ENCODE results near the gene ITCH.
"Not testable (repeated sequence)": the region's sequence is repeated elsewhere in the genome, so short reads cannot be mapped to it uniquely, and the experiment has no call there.

The ITCH gene

DNA sequence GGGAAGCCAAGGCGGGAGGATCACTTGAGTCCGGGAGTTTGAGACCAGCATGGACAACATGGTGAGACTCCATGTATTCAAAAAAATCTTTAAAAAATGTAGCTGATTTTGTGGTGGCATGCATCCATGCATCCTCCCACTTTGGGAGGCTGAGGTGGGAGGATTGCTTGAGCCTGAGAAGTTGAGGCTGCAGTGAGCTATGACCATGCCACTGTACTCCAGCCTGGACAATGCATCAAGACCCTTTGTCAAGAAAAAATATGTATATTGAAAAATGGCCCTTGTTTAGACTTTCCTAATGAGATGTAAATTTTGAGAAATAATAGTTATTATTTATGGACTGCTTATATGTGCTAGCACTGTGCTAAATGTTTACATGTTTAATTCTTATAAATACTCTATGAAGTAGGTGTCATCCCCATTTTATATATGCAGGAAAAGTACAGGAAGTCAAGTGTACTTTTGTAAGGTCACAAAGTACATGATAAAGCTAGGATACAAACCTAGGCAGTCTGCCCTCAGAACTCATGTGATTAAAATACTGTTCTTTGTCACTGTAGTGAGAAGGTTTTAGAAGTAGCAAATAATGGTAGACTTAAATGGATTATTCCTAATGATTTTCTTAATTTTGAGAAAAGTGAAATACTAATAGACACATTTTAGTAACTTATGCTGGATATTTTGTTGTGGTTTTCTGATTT lies 58.8 kb downstream of the ITCH start:
- no peak for DNase-seq

DNA sequence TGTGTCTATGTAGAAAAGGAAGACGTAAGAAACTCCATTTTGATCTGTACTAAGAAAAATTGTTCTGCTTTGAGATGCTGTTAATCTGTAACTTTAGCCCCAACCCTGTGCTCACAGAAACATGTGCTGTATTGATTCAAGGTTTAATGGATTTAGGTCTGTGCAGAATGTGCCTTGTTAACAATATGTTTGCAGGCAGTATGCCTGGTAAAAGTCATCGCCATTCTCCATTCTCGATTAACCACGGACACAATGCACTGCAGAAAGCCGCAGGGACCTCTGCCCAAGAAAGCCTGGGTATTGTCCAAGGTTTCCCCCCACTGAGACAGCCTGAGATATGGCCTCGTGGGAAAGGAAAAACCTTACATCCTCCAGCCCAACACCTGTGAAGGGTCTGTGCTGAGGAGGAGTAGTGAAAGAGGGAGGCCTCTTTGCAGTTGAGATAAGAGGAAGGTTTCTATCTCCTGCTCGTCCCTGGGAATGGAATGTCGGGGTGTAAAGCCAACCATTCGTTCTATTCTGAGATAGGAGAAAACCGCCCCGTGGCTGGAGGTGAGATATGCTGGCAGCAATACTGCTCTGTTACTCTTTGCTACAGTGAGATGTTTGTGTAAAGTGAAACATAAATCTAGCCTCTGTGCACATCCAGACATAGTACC lies 62.1 kb downstream of the ITCH start:
- DNase-seq: not testable (repeated sequence)

- DNase-seq: no peak
Observed at GRCh38 chr20:34426026-34426425, 63.0 kb downstream of the ITCH start.

GRCh38 chr20:34427331-34427730 lies 64.3 kb downstream of the ITCH start:
- no peak for DNase-seq

- no peak for DNase-seq
Observed at GRCh38 chr20:34427784-34428183, 64.7 kb downstream of the ITCH start.

DNA sequence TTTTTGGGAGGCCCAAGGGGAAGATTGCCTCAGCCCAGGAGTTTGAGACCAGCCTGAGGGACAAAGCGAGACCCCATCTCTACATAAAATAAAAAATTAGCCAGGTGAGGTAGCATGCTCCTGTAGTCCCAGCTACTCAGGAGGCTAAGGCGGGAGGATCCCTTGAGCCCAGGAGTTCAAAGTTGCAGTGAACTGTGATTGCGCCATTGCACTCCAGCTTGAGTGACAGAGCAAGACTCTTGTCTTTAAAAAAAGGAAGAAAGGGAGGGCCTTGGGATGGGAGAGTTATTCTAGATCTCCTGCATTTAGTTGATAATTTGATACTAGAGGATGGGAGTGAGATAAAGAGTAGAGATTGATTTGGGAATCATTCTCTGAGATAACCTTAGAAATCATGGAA lies 68.1 kb downstream of the ITCH start:
- DNase-seq: no peak

- not testable (repeated sequence) for DNase-seq
Observed at GRCh38 chr20:34432663-34433062, 69.6 kb downstream of the ITCH start.

DNA sequence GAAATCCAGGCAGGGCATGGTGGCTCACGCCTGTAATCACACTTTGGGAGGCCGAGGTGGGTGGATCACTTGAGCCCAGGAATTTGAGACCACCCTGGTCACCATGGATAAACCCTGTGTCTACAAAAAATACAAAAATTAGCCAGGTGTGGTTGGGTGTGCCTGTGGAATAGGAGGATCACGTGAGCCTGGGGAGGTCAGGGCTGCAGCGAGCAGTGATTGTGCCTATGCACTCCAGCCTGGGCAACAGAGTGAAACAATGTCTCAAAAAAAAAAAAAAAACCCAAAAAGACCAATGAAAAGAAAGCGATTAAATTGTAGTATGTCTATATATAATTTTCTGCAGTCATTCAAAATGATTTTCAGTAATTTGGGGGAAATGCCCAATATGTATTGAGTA lies 70.3 kb downstream of the ITCH start:
- DNase-seq: no peak

DNA sequence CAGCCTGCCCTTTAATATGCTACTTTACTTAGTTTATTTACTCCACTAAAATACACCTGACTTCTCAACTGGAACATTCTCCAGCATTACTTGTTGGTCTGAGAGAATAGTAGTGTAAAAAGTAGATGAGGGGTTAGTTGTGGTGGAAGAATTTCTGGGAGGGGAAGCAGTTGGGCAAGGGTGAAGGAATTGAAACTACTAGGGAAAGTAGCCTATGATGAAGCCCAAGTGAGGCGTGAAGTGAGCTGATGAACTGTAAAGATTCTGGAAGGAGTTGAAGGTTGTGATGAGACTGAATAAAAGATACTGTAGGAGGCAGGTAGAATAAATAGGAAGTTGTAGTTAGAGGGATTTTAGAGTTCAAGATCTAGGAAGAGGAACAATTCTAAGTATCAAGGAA lies 72.5 kb downstream of the ITCH start:
- DNase-seq: no peak

DNA sequence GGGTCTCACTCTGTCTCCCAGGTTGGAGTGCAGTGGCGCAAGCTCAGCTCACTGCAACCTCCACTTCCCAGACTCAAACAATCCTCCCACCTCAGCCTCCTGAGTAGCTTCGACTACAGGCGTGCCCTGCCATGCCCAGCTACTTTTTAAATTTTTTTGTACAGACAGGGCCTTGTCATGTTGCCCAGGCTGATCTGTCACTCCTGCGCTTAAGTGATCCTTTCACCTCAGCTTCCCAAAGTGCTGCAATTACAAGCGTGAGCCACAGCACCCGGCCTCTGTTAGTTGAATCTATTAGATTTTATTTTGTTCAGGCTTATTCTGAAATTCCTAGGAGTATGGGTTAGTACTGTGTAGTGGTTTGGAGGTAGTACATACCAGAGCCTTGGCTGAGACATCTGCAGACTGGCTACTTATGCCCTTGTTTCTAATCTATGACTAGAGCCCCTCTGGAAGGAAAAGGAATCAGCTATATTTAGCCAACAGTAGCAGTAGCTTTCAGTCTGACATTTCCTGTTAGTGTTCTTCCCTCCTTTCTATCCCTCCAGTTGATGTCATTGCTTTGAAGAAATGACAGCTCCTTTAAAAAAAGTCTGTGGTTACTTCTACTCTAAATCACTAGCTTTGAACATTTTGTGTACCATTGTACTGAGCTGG lies 74.4 kb downstream of the ITCH start:
- DNase-seq: no peak

DNA sequence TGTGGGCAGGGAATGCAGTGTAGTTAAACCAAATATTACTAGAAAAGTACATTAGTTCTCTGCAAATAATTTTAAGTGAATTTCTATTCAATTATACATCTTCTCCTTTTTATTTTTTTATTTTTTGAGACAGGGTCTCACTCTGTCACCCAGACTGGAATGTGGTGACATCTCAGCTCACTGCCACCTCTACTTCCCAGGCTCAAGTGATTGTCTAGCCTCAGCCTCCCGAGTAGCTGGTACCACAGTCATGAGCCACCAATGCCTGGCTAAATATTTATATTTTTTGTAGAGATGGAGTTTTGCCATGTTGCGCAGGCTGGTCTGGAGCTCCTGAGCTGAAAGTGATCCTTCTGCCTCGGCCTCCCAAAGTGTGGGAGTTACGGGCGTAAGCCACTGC lies 76.1 kb downstream of the ITCH start:
- DNase-seq: no peak

GRCh38 chr20:34441423-34441822 lies 78.3 kb downstream of the ITCH start:
- not testable (repeated sequence) for DNase-seq

- no peak for DNase-seq
Observed at GRCh38 chr20:34443546-34443945, 80.5 kb downstream of the ITCH start.

GRCh38 chr20:34445177-34446065 lies 82.3 kb downstream of the ITCH start:
- DNase-seq: no peak

DNA sequence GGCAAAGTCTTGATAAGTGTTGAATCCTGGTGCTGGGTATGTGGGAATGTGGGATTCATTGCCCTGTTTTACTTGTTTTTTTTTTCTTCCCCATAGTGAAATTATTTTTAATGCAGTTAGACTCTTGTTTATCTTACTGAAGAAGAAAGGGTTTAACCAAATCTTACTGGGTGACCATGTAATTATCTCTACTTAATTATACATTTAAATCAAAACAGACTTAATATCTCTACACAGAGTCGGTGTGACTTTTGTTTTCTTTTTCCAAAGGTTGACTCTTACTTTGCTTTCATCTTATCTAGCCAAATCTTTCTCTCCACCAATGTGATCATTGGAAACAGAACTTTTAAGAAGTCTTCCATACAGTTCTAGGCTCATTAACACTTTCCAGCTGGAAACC lies 85.4 kb downstream of the ITCH start:
- no peak for DNase-seq

DNA sequence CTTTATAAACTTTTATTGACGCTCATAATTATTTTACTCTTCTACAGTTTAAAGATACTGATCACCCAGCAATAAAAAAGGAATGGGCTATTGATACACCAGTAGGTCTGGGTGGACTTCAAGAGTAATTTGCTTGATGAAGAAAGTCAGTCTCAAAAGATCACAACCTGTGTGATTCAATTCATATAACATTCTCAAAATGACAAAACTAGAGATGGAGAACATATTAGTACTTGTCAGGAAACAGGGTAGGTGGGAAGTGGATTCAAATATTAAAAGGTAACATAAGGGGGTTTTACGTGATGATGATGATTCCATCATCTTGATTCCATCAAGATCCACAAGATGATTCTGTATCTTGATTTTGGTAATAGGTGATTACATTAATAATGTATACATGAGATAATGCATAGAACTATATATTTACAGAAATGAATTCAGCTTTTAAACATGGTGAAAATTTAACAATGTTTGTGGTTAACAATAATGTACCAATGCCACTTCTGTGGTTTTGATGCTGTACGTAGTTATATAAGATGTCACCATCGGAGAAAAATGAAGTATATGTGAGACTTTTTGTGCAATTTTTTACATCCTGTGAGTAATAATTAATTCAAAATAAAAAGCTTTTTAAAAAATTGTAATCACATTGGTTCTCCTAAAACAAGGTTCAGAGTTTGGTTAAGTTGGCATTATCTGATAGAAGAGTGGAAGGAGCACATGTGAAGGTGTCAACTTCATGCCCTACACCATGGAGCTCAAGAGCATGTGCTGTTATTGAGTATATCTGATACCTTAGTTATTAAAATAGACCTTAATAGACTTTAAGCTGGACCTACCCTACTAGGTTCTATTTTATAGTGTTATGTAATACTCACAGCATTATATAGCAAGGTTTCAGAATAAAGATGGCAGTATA lies 86.9 kb downstream of the ITCH start:
- no peak for DNase-seq

DNA sequence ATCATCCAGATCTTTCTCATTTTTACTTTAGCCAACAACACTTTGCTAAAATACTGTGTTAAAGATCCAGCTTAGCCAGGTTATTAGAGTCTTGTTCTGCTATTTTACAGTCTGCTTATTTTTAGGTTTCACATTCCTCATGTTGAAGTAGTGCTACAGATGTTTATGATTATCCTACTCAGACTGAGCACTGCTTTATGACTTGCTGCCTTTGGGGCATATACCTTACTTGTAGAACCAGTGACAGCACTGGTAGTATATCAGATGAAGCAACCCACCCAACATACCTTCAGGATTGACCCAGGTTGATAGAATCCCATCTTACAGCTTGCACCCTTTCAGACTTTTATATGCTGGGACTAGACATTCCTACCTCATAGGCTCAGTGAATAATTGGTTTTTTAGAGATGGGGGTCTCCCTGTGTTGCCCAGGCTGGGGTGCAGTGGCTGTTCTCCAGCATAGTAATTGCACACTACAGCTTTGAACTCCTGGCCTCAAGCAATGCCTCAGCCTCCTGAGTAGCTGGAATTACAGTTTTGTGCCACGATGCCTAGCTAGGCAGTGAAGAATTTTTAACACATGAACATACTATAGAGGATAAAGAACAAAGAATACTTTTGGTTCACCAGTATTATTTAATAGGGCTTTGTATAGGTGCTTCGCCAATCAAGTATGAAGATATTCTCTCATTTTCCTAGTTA lies 89.4 kb downstream of the ITCH start:
- DNase-seq: no peak

DNA sequence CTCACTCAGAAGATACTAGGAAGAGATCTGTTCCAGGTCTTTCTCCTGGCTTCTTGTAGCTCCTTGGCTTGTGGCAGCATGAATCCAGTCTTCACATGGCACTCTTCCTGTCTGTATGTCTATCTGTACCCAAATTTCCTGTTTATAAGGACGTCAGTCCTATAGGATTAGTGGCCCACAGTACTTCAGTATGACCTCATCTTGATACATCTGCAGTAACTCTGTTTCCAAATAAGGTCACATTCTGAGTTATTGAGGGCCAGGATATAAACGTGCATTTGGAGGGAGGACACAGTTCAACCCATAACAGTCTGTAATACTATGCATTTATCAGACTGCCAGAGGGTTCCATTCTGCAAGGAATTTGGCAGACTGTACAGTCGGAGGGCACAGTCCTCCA lies 95.6 kb downstream of the ITCH start:
- no peak for DNase-seq

DNA sequence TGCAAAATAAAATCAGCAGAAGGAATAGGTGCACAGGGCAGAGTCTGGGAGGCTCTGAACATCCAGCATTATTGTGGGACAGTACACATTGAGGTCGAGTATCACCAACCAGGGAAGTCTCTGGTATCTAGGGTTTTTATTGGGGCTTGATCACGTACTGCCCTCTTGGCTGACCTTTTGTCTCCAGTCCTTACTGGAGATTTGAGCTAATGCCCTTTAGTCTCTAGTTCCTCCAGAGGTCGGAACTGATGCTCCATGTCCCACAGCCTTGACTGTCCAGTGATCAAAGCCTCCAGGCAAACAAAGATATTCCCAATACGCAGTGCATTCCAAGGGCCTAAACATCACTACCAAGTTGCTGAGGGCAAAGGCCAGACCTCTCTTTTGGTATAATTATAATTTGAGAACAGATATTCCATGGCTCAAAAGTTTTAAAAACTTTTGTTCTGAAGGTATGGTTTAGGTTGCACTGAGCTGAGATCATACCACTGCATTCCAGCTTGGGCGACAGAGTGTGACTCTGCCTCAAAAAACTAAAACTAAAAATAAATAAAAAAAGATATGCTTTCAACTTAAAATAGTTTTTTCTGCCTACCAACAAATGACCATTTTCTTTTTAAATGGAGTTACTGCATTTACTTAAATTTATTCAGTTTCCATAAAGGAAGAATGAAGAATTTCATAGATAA lies 96.3 kb downstream of the ITCH start:
- no peak for DNase-seq

GRCh38 chr20:34461779-34462087 lies 98.7 kb downstream of the ITCH start:
- no peak for DNase-seq

DNA sequence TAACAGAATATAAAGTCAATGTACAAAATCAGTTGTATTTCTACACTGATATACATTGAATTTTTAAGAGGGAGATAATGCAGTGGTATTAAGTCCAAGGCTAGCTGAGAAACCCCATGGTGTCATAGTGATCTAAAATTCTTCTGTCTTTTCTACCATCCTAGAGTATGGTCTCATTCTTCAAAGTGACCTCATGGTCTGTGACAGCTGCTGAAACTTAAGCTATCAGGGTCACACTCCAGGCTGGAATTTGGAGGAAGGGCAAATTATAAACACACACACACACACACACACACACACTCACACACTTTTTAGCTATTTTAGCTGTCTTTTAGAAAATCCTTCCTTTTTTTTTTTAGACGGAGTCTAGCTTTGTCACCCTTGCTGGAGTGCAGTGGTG lies 105.9 kb downstream of the ITCH start:
- no peak for DNase-seq

Measured in activated T-cell treated with anti-CD3 and anti-CD28 coated beads, Interleukin-2, amount 50 U/mL, for 1 hour (primary cell).